H1 (cell line): ENCODE results near the gene SLC35F1. TPM values are rescaled to one million over a fixed set of nuclear protein-coding genes. Genes with fewer than 3 reads are reported as not detected.

Experiments
- CTCF ChIA-PET: fragments of 300-600 bp; sonication (Branson Sonifier 250); formaldehyde crosslinking; loops from one replicate; lab custom pipeline; 2021; ENCODE audit not compliant: partially characterized antibody; lab: Charles Lee
- POLR2A ChIA-PET: fragments of 300-600 bp; sonication (Branson Sonifier 250); formaldehyde crosslinking; loops from one replicate; lab custom pipeline; 2021; ENCODE audit warnings: inconsistent platforms; ENCODE audit not compliant: partially characterized antibody; lab: Charles Lee
- DNase-seq, 2 experiments: peaks; one replicate each; pipeline versions ENCODE4 v3.0.0 to v3.0.0-alpha.2; 2010 to 2022; ENCODE audit warnings: low spot score in 2 of 2, low read depth in 1 of 2, mixed read lengths in 1 of 2
- FAIRE-seq: peaks from 2 replicates; lab custom pipeline; 2011; peaks lifted over from hg19 to GRCh38; lab: Jason Lieb, UNC
- H2AFZ ChIP-seq: 2 replicates; pipeline ENCODE4 v1.8.1; 2012; ENCODE audit warnings: low read length, inconsistent platforms
- H2AK5ac ChIP-seq: 2 replicates; pipeline ENCODE4 v1.6.1; 2013; ENCODE audit warnings: low read depth, low read length
- H2BK120ac ChIP-seq: replicated peaks from 2 replicates; pipeline ENCODE3; 2013; ENCODE audit warnings: low read depth, low read length, inconsistent platforms
- H2BK12ac ChIP-seq: 2 replicates; pipeline ENCODE4 v1.6.1; 2013; ENCODE audit warnings: low read depth, low read length
- H2BK15ac ChIP-seq: 2 replicates; pipeline ENCODE4 v1.6.1; 2013; ENCODE audit warnings: low read length
- H2BK20ac ChIP-seq: 2 replicates; pipeline ENCODE4 v1.6.1; 2013; ENCODE audit warnings: low read length
- H2BK5ac ChIP-seq: 2 replicates; pipeline ENCODE4 v1.6.1; 2013; ENCODE audit warnings: low read depth, low read length
- H3K14ac ChIP-seq: 2 replicates; pipeline ENCODE4 v1.6.1; 2013; ENCODE audit warnings: inconsistent platforms; ENCODE audit not compliant: insufficient read length
- H3K18ac ChIP-seq: 2 replicates; pipeline ENCODE4 v1.6.1; 2013; ENCODE audit warnings: low read length; ENCODE audit errors: extremely low read depth
- H3K23ac ChIP-seq: 2 replicates; pipeline ENCODE4 v1.6.1; 2013; ENCODE audit warnings: inconsistent platforms; ENCODE audit not compliant: insufficient read length
- H3K23me2 ChIP-seq: 2 replicates; pipeline ENCODE4 v1.6.1; 2013; ENCODE audit warnings: low read depth, low read length
- H3K27ac ChIP-seq: 2 replicates; pipeline ENCODE4 v1.6.1; 2011; ENCODE audit warnings: low read depth, low read length, inconsistent platforms
- H3K27me3 ChIP-seq, 4 experiments: replicated peaks in 1 of 4; 1 replicate in 1 of 4; 2 replicates in 3 of 4; pipeline versions ENCODE4 v1.6.1 to v1.8.1; 2011 to 2013; ENCODE audit warnings: low read length in 3 of 4, mild to moderate bottlenecking in 3 of 4, inconsistent platforms in 2 of 4, mixed read lengths in 2 of 4, moderate library complexity in 1 of 4; ENCODE audit not compliant: control insufficient read depth in 3 of 4, insufficient read depth in 3 of 4; ENCODE audit errors: extremely low read depth in 1 of 4
- H3K36me3 ChIP-seq, 4 experiments: 2 replicates each; pipeline versions ENCODE4 v1.6.1 to v1.8.1; 2011 to 2013; ENCODE audit warnings: mild to moderate bottlenecking in 4 of 4, low read length in 3 of 4, moderate library complexity in 2 of 4, control low read depth in 1 of 4, inconsistent platforms in 1 of 4; ENCODE audit not compliant: insufficient read depth in 4 of 4, control insufficient read depth in 2 of 4
- H3K4ac ChIP-seq: replicated peaks from 2 replicates; pipeline ENCODE3; 2013; ENCODE audit warnings: low read length, low read depth, mixed read lengths, inconsistent platforms; ENCODE audit not compliant: insufficient read length
- H3K4me1 ChIP-seq, 4 experiments: replicated peaks in 1 of 4; 1 replicate in 1 of 4; 2 replicates in 3 of 4; pipeline versions ENCODE4 v1.6.1 to v1.8.1; 2011 to 2013; ENCODE audit warnings: low read length in 3 of 4, inconsistent platforms in 2 of 4, mixed read lengths in 1 of 4; ENCODE audit not compliant: insufficient read depth in 4 of 4, control insufficient read depth in 3 of 4
- H3K4me2 ChIP-seq, 2 experiments: 2 replicates each; pipeline versions ENCODE4 v1.6.1 to v1.8.1; 2011 to 2013; ENCODE audit warnings: low read depth in 2 of 2, low read length in 2 of 2, control low read depth in 1 of 2, inconsistent platforms in 1 of 2, mild to moderate bottlenecking in 1 of 2; ENCODE audit not compliant: insufficient read depth in 1 of 2
- H3K4me3 ChIP-seq, 4 experiments: fragments of 200-600, 300-600 bp in 1 of 4; sonication (generic), shearing (Covaris generic), sonication (Bioruptor Twin) in 1 of 4; 2 replicates each; pipeline versions ENCODE4 v1.5.1 to v1.8.1; 2011 to 2016; ENCODE audit warnings: low read length in 4 of 4, low read depth in 3 of 4, control low read depth in 2 of 4, inconsistent platforms in 2 of 4, mild to moderate bottlenecking in 2 of 4, mixed read lengths in 1 of 4, moderate library complexity in 1 of 4; ENCODE audit not compliant: insufficient read depth in 2 of 4; ENCODE audit errors: extremely low read depth in 1 of 4
- H3K56ac ChIP-seq: replicated peaks from 2 replicates; pipeline ENCODE3; 2013; ENCODE audit warnings: low read depth, mild to moderate bottlenecking, mixed read lengths, low read length, inconsistent platforms; ENCODE audit not compliant: insufficient read length
- H3K79me1 ChIP-seq: 2 replicates; pipeline ENCODE4 v1.6.1; 2013; ENCODE audit warnings: low read depth, low read length, control low read depth
- H3K79me2 ChIP-seq, 2 experiments: 2 replicates each; pipeline versions ENCODE4 v1.6.1 to v1.8.1; 2012 to 2013; ENCODE audit warnings: low read length in 2 of 2, mild to moderate bottlenecking in 2 of 2, inconsistent platforms in 1 of 2; ENCODE audit not compliant: insufficient read depth in 2 of 2, control insufficient read depth in 1 of 2
- H3K9ac ChIP-seq, 4 experiments: replicated peaks in 1 of 4; 1 replicate in 1 of 4; 2 replicates in 3 of 4; pipeline versions ENCODE4 v1.6.1 to v1.8.1; 2011 to 2013; ENCODE audit warnings: low read depth in 3 of 4, low read length in 3 of 4, control low read depth in 2 of 4, mild to moderate bottlenecking in 2 of 4, moderate library complexity in 2 of 4, inconsistent platforms in 1 of 4; ENCODE audit errors: extremely low read depth in 1 of 4
- H3K9me3 ChIP-seq, 2 experiments: 2 replicates each; pipeline versions ENCODE4 v1.6.1 to v1.8.1; 2012 to 2013; ENCODE audit warnings: mild to moderate bottlenecking in 2 of 2, moderate library complexity in 2 of 2, control low read depth in 1 of 2, inconsistent platforms in 1 of 2, low read depth in 1 of 2, low read length in 1 of 2, mixed read lengths in 1 of 2; ENCODE audit not compliant: insufficient read depth in 2 of 2
- H4K20me1 ChIP-seq, 2 experiments: replicated peaks in 1 of 2; 2 replicates each; pipeline versions ENCODE3 to v1.8.1; 2011 to 2013; ENCODE audit warnings: inconsistent platforms in 2 of 2, low read length in 2 of 2, mild to moderate bottlenecking in 1 of 2; ENCODE audit not compliant: insufficient read depth in 2 of 2, control insufficient read depth in 1 of 2
- H4K5ac ChIP-seq: 2 replicates; pipeline ENCODE4 v1.6.1; 2013; ENCODE audit warnings: low read length, low read depth, mixed read lengths, inconsistent platforms; ENCODE audit not compliant: insufficient read length
- H4K8ac ChIP-seq: 2 replicates; pipeline ENCODE4 v1.8.0; 2013; ENCODE audit warnings: mild to moderate bottlenecking, moderate library complexity, low read length, inconsistent platforms; ENCODE audit not compliant: insufficient read depth; ENCODE audit errors: extremely low read depth
- H4K91ac ChIP-seq: replicated peaks from 2 replicates; pipeline ENCODE3; 2013; ENCODE audit warnings: low read length, mixed read lengths, inconsistent platforms; ENCODE audit not compliant: insufficient read length
- BCL11A ChIP-seq, 2 experiments: IDR thresholded peaks; one replicate each; pipeline ENCODE4 v1.6.1; 2011; ENCODE audit warnings: low read depth in 2 of 2, low read length in 2 of 2, mild to moderate bottlenecking in 2 of 2
- BRCA1 ChIP-seq: IDR thresholded peaks from 2 replicates; pipeline ENCODE4 v1.6.1; 2012; ENCODE audit warnings: low read depth, low read length, improper control_type of control experiment
- EGR1 ChIP-seq: IDR thresholded peaks from 2 replicates; pipeline ENCODE4 v1.6.1; 2011; ENCODE audit warnings: low read depth, low read length, borderline replicate concordance
- GTF2F1 ChIP-seq: IDR thresholded peaks from 2 replicates; pipeline ENCODE4 v1.6.1; 2012; ENCODE audit warnings: low read depth, low read length, improper control_type of control experiment, borderline replicate concordance
- HDAC2 ChIP-seq, 2 experiments: fragments of 300-600 bp in 1 of 2; sonication (generic) in 1 of 2; IDR thresholded peaks; 2 replicates each; pipeline ENCODE4 v1.6.1; 2011 to 2012; ENCODE audit warnings: low read depth in 2 of 2, low read length in 2 of 2, mild to moderate bottlenecking in 2 of 2, moderate library complexity in 2 of 2, borderline replicate concordance in 1 of 2, inconsistent platforms in 1 of 2
- RFX5 ChIP-seq: IDR thresholded peaks from 2 replicates; pipeline ENCODE4 v1.6.1; 2011; ENCODE audit warnings: low read depth, low read length, improper control_type of control experiment, borderline replicate concordance
- RNF2 ChIP-seq: fragments of 200-900, 300-1000 bp; sonication (generic); IDR thresholded peaks from 2 replicates; pipeline ENCODE4 v1.7.1; 2016; ENCODE audit warnings: borderline replicate concordance, low read depth, mild to moderate bottlenecking, antibody characterized with exemption, low read length; ENCODE audit not compliant: poor library complexity, severe bottlenecking; ENCODE audit errors: missing control alignments
- SAP30 ChIP-seq: fragments of 300-600 bp; sonication (generic); IDR thresholded peaks from 2 replicates; pipeline ENCODE4 v1.7.1; 2012; ENCODE audit warnings: low read length, moderate library complexity, mild to moderate bottlenecking, inconsistent platforms; ENCODE audit not compliant: insufficient read depth, insufficient replicate concordance
- SP2 ChIP-seq: IDR thresholded peaks from 2 replicates; pipeline ENCODE4 v1.6.1; 2012; ENCODE audit warnings: mild to moderate bottlenecking, low read length, inconsistent platforms
- polyA plus RNA-seq, 7 experiments: library from polyadenylated mRNA; depleted of rRNA in 3 of 7; stranded (reverse) in 5 of 7; unstranded in 2 of 7; fragments of >200 nt in 5 of 7; fragments of 200-250 nt in 2 of 7; gene quantifications; 1 replicate in 5 of 7; 2 replicates in 1 of 7; 4 replicates in 1 of 7; pipeline versions ENCODE4 v1.2.1 to v1.2.3, GENCODE V29; 2011 to 2013; ENCODE audit warnings: missing spikeins in 2 of 7, mixed read lengths in 2 of 7
- total RNA-seq: library from RNA; stranded (reverse); fragmentation: NEBNext Ultra II Directional; extraction: Animal tissue kit (Norgen Biotek cat#: 25700); gene quantifications from 2 replicates; pipeline ENCODE4 v1.2.1, GENCODE V29; 2021

SLC35F1 gene
- total and polyA plus RNA-seq, 2 of the 8 experiments (the other 6 are each of a cell fraction or from before 2014, with no cell fraction given): 7.0 to 10.0 TPM

DNA sequence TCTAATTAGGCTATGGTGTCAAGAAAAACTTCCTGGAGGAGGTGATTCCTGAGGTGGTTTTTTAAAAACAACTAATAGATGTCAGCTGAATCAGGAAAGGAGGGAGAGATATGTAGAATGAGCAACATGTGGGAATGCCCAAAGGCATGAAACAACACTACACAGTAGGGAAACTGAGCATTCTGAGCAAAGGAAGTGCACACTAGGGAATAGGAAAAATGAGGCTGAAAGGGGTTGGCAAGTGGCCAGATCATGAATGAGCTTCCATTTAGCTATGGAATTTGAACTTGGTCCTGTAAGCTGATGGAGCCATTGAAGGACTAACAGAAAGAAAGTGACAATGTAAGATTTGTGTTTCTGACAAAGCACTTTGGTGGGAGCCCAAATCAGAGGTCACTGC is 16.9 kb upstream of the SLC35F1 start:
- H3K27ac ChIP-seq: no peak overlapping the region
- no peak overlapping the region for H2AFZ ChIP-seq
- no peak overlapping the region for H2BK15ac ChIP-seq
- no peak overlapping the region for H2BK12ac ChIP-seq
- H4K91ac ChIP-seq: no peak overlapping the region
- no peak overlapping the region for H3K9ac ChIP-seq
- H2BK20ac ChIP-seq: no peak overlapping the region
- H2AK5ac ChIP-seq: no peak overlapping the region
- H3K4me1 ChIP-seq: no peaks in the 10 kb centered on the region
- H3K23me2 ChIP-seq: no peaks in the 10 kb centered on the region
- no peak overlapping the region for H3K14ac ChIP-seq
- no peak overlapping the region for H3K4me3 ChIP-seq
- no peak overlapping the region for H3K23ac ChIP-seq
- no peak for FAIRE-seq
- H3K18ac ChIP-seq: no peak overlapping the region
- no peaks in the 10 kb centered on the region for H3K79me1 ChIP-seq
- no peak overlapping the region for H2BK120ac ChIP-seq
- no peaks in the 10 kb centered on the region for H3K36me3 ChIP-seq
- CTCF ChIA-PET: interaction anchor here (1.7 kb wide), 1 partner anchor 12 kb away, joined by 3 read pairs; no protein-coding TSS in a partner anchor
- H3K4me2 ChIP-seq: no peak overlapping the region
- H4K20me1 ChIP-seq: no peaks in the 10 kb centered on the region
- H4K5ac ChIP-seq: no peak overlapping the region
- H3K4ac ChIP-seq: no peak overlapping the region
- TF ChIP-seq BRCA1: no peak
- no peak for TF ChIP-seq RNF2
- no peak for TF ChIP-seq SAP30
- no peak for TF ChIP-seq GTF2F1
- TF ChIP-seq RFX5: no peak
- no peak for TF ChIP-seq EGR1
- no peak for TF ChIP-seq HDAC2 (IDR thresholded peaks at IDR 0.05; ENCODE audit: borderline replicate concordance in 1 of 2, low read depth in 2 of 2, low read length in 2 of 2)
- TF ChIP-seq SP2: no peak
- TF ChIP-seq BCL11A (IDR thresholded peaks at IDR 0.05; ENCODE audit: low read depth in 2 of 2, low read length in 2 of 2): no peak
- TF ChIP-seq, all 59 proteins: peak for 0
- H3K56ac ChIP-seq: no peak overlapping the region
- no peaks in the 10 kb centered on the region for H3K9me3 ChIP-seq
- no peak for DNase-seq
- H4K8ac ChIP-seq: no peak overlapping the region
- H3K27me3 ChIP-seq: no peaks in the 10 kb centered on the region
- H3K79me2 ChIP-seq: no peaks in the 10 kb centered on the region
- POLR2A ChIA-PET: no interaction called here
- no peak overlapping the region for H2BK5ac ChIP-seq
